ENCODE measurements around the gene SKAP2. TPM values are rescaled to one million over a fixed set of nuclear protein-coding genes. Genes with fewer than 3 reads are reported as not detected.
"Not testable (repeated sequence)": the region's sequence is repeated elsewhere in the genome, so short reads cannot be mapped to it uniquely, and the experiment has no call there.

SKAP2 gene
- total RNA-seq, 1 donor from 2014 or later, result 65.2 TPM

GRCh38 chr7:26857506-26858240 is 6.7 kb downstream of the SKAP2 start:
- peak; percentile 67 for DNase-seq (ENCODE audit: low read depth)

GRCh38 chr7:26857170-26857505 is 7.3 kb downstream of the SKAP2 start:
- no peak for DNase-seq (ENCODE audit: low read depth)

DNA sequence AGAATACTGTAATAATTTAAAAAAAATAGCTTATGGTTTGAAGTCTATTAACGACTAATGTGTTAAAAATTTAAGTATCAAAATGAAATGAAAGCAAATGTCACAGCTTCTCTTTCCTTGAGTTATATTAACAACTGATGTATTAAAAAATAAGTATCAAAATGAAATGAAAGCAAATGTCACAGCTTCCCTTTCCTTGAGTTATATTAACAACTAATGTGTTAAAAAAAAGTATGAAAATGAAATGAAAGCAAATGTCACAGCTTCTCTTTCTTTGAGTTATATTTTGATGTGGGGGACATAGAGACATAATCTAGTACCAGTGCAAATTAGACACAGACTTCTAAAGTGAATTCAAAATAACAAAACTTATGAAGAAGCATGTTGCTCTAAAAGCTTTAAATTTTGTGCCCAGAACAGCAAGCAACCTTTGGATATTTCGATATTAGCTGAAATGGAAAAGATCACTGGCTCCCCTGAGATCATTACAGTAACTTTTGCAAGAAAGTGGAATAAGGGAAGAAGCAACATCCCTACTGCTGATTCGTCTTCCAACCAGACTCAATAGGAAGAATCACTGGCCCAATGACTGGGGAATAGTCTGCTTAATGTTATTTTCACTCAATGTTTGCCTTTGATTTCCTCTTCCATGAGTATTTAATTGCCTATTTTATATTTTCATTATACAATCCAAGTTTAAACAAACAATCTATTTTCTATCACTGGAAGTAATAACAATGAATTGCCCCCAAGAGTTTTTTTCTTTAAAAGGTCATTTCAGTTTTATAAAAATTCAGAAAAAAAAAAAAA is 8.0 kb downstream of the SKAP2 start:
- DNase-seq (ENCODE audit: low read depth), result no peak

- DNase-seq (ENCODE audit: low read depth), result no peak
Observed at GRCh38 chr7:26854876-26855855, 9.2 kb downstream of the SKAP2 start.

- peak; percentile 83 for DNase-seq (ENCODE audit: low read depth)
Observed at GRCh38 chr7:26853788-26854393, 10.5 kb downstream of the SKAP2 start.

DNA sequence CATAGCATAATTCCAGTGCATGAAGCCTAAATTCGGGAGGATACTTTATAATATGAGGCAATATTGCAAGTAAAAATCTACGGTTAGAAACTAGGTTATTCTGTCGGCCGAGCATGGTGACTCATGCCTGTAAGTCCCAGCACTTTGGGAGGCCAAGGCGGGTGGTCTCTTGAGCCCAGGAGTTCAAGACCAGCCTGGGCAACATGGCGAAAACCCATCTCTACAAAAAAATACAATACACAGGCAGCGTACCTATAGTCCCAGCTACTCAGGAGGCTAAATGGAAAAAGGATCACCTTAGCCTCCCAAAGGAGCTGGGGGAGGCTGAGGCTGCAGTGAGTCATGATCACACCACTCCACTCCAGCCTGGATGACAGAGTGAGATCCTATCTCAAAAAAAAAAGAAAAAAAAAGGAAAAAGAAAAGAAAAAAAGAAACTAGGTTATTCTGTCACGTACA is 14.2 kb downstream of the SKAP2 start:
- no peak for DNase-seq (ENCODE audit: low read depth)

DNA sequence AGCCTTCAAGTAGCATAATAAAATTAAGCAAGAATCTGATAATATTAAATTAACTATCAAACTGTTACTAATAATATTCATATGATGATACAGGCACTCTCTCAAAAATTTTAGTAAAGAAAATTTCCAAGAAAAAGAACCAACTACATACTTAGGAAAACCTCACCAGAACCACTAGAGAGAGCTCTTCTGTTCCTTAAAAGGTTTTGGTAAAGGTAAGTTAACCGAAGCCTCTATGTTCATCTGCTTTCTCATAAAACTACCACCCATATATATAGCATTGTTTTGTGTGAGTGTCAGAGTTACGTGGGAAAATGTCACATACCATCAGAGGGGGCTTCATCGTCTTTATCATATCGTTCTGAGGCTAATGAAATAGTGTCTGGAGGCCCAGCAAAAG is 20.7 kb downstream of the SKAP2 start:
- peak; percentile 61 for DNase-seq (ENCODE audit: low read depth)

GRCh38 chr7:26842897-26843296 is 21.5 kb downstream of the SKAP2 start:
- no peak for DNase-seq (ENCODE audit: low read depth)

- DNase-seq (ENCODE audit: low read depth), result no peak
Observed at GRCh38 chr7:26841003-26841739, 23.2 kb downstream of the SKAP2 start.

- DNase-seq (ENCODE audit: low read depth), result not testable (repeated sequence)
Observed at GRCh38 chr7:26836793-26837192, 27.6 kb downstream of the SKAP2 start.

DNA sequence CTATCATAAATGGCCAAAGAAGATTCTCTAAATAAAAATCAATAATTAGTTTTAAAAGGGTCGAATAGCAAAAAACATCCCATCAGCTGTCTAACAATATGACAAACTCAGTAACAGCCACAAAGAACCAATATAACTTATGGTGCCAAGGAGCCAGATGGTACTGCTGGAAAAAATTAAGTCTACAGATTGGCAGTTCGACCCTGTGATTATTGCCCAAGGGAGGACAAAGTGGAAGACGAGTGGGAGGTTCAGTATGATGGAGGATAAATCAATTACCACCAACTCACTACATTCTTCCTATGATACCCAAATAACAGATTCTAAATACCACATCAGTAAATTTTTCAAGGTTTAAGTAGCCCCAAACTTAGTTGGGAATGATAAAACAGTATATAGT is 49.0 kb downstream of the SKAP2 start:
- DNase-seq (ENCODE audit: low read depth), result no peak

DNA sequence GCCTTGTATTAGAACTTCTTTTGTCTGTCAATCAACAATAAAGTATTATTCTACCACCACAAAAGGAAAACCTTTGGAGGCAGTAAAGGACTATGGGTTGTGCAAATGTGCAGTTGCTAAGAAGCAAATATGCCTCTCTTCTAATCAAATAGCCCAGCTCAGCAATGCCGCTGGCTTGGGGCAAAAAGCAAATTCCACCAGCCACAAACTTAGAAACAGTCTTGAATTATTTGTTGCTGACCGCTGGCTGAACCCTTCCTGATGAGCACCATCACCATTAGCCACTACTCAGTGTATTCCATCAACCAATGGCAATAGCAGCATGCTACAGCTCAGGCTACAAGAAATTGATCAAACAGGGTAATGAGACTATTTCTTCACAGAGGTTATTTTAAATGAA is 51.0 kb downstream of the SKAP2 start:
- peak; percentile 66 for DNase-seq (ENCODE audit: low read depth)

- no peak for DNase-seq (ENCODE audit: low read depth)
Observed at GRCh38 chr7:26794541-26794940, 69.8 kb downstream of the SKAP2 start.

- DNase-seq (ENCODE audit: low read depth), result no peak
Observed at GRCh38 chr7:26792576-26792975, 71.8 kb downstream of the SKAP2 start.

DNA sequence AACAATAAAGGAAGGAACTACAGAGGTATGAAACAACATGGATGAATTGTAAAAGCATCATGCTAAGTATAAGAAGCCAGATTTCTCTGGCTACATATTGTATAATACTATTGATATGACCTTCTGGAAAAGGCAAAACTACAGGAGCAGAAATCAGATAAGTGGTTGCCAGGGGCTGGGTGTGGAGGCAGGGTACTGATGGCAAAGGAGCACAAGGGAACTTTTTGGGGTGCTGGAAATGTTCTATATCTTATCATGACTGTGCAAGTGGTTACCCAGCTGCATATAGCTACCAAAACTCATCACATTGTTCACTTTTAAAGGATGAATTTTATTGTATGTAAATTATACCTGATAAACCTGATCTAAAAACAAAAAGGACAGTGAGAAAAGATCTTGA is 72.4 kb downstream of the SKAP2 start:
- DNase-seq (ENCODE audit: low read depth), result no peak

DNA sequence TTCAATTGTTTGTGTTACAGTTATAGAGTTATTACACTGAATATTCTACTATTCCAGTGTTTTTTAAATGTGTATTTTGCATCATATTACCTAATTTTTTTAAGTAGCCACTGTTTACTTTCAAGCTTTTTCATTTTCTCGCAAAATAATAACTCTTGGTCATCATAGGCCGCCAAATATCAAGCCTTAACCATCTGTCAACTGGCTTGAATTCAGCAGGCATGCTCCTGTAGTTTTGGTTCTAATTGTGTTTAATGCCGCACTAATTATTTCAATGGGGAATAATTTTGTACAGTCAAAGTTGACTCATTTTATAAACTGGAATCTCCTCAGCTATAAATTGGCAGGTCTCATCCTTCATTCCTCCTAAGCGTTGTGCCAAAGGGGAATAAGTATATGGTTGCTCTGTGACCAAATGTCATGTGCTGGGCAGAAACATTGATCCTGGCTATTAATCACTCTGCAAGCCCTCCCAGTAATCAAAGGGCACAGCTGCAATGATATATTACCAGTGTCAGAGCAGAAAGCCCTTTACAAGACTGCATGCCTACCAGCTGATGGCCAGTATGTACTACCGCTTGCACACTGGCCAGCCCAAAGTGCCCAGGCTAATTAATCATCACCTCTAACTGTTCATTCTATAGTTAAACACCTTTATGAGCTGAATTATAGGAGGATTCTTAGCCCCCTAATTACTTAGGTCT is 74.8 kb downstream of the SKAP2 start:
- no peak for DNase-seq (ENCODE audit: low read depth)

DNA sequence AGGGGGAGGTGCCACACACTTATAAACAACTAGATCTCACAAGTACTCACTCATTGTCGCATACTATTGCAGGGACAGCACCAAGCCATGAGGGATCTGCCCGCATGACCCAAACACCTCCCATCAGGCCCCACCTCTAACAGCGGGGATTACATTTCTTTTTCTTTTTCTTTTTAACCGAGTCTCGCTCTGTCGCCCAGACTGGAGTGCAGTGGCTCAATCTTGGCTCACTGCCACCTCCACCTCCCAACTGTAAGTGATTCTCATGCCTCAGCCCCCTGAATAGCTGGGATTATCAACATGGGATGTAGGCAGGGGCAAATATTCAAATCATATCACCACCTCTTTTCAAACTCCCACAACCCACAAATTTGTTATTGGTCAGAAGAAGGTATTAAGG is 76.7 kb downstream of the SKAP2 start:
- peak; percentile 30 for DNase-seq (ENCODE audit: low read depth)

- DNase-seq (ENCODE audit: low read depth), result no peak
Observed at GRCh38 chr7:26784118-26784517, 80.3 kb downstream of the SKAP2 start.

- peak; percentile 32 for DNase-seq (ENCODE audit: low read depth)
Observed at GRCh38 chr7:26782501-26782900, 81.9 kb downstream of the SKAP2 start.

GRCh38 chr7:26779978-26780595 is 84.3 kb downstream of the SKAP2 start:
- no peak for DNase-seq (ENCODE audit: low read depth)

Data from renal cortical epithelial cell (primary cell).